MCF 10A (cell line): ENCODE measurements around the gene DESI2. TPM values are rescaled to one million over a fixed set of nuclear protein-coding genes. Genes with fewer than 3 reads are reported as not detected.

Experiments used
- BruUV-seq: library from RNA; stranded (reverse); fragments of 400-500 nt; replicated peaks from 2 replicates; lab custom pipeline; 2021; lab: Mats Ljungman, UMichigan
- CTCF ChIA-PET: fragments of 300-600 bp; sonication (Branson Sonifier 250); formaldehyde crosslinking; extraction: SDS; loops from one replicate; lab custom pipeline; 2021; ENCODE audit warnings: antibody characterized with exemption, inconsistent platforms; lab: Yijun Ruan, JAX
- POLR2A ChIA-PET: fragments of 300-600, 350-650 bp; sonication (Branson Sonifier 250); formaldehyde crosslinking; extraction: SDS; loops from one replicate; lab custom pipeline; 2020; ENCODE audit warnings: antibody characterized with exemption, inconsistent platforms; lab: Yijun Ruan, JAX
- DNase-seq: peaks from one replicate; pipeline ENCODE4 v3.0.0-alpha.2; 2018; ENCODE audit not compliant: unreplicated experiment
- H3K27ac Mint-ChIP-seq: one replicate; pipeline ENCODE4 v1.8.0; 2022; ENCODE audit warnings: mild to moderate bottlenecking, low read depth, mixed read lengths; ENCODE audit not compliant: unreplicated experiment
- H3K27me3 Mint-ChIP-seq: one replicate; pipeline ENCODE4 v1.8.0; 2022; ENCODE audit warnings: mixed read lengths; ENCODE audit not compliant: insufficient read depth, unreplicated experiment
- H3K36me3 Mint-ChIP-seq: one replicate; pipeline ENCODE4 v1.8.0; 2022; ENCODE audit warnings: mild to moderate bottlenecking, moderate library complexity, mixed read lengths; ENCODE audit not compliant: insufficient read depth, unreplicated experiment
- H3K4me1 Mint-ChIP-seq: one replicate; pipeline ENCODE4 v1.8.0; 2022; ENCODE audit warnings: mixed read lengths; ENCODE audit not compliant: insufficient read depth, unreplicated experiment
- H3K4me3 Mint-ChIP-seq: one replicate; pipeline ENCODE4 v1.8.0; 2022; ENCODE audit warnings: mild to moderate bottlenecking, moderate library complexity, mixed read lengths; ENCODE audit not compliant: unreplicated experiment
- H3K9me3 Mint-ChIP-seq: one replicate; pipeline ENCODE4 v1.8.0; 2022; ENCODE audit warnings: mixed read lengths; ENCODE audit not compliant: unreplicated experiment
- CTCF ChIP-seq: fragments of 200-600 bp; IDR thresholded peaks from one replicate; pipeline ENCODE4 v1.8.0; 2022; ENCODE audit warnings: antibody characterized with exemption, mild to moderate bottlenecking; ENCODE audit not compliant: unreplicated experiment
- intact Hi-C: fragments of 100-400 bp; cut with micrococcal nuclease; formaldehyde crosslinking; loops from 2 replicates; pipeline ENCODE4 v1.14.1; 2022
- total RNA-seq: library from RNA; stranded (reverse); gene quantifications from 2 replicates; pipeline ENCODE4 v1.2.3, GENCODE V29; 2022

Gene DESI2
- total RNA-seq, 1 experiment from 2014 or later = 101 TPM

GRCh38 chr1:244757091-244757939 is 104.4 kb downstream of the DESI2 start:
- POLR2A ChIA-PET = interaction anchor here (0.7 to 1.2 kb wide), 5 partner anchors 10 to 22 kb away, joined by 3 to 4 read pairs (median 3); no protein-coding TSS in a partner anchor

More at GRCh38 chr1:244757091-244757939, 104.4 kb downstream of the DESI2 start:
- CTCF ChIA-PET = interaction anchor here (0.6 to 1.5 kb wide), 6 partner anchors 19 to 941 kb away, joined by 3 to 10 read pairs (median 3); no protein-coding TSS in a partner anchor
- H3K9me3 Mint-ChIP-seq = no peaks in the 10 kb centered on the region
- no peaks in the 10 kb centered on the region for H3K27me3 Mint-ChIP-seq
- intact Hi-C loops = no loop called here
- TF ChIP-seq CTCF = no peak
- no peaks in the 10 kb centered on the region for H3K36me3 Mint-ChIP-seq
- no peak for DNase-seq
- no TSS peak for BruUV-seq
- no peaks in the 10 kb centered on the region for H3K4me1 Mint-ChIP-seq
- H3K4me3 Mint-ChIP-seq = no peak overlapping the region
- no peak overlapping the region for H3K27ac Mint-ChIP-seq

Other genes starting within 250 kb of the DESI2 start
- gene ADSS2, start 201.2 kb upstream of the DESI2 start, total RNA-seq = 72.8 and 87.5 TPM in 2 replicates
- 1.2 and 2.1 TPM in 2 replicates for gene CATSPERE, start 191.9 kb upstream of the DESI2 start, total RNA-seq
- gene COX20, start 182.5 kb downstream of the DESI2 start, total RNA-seq = 44.6 and 46.1 TPM in 2 replicates
- 454 and 572 TPM in 2 replicates for gene HNRNPU, start 211.4 kb downstream of the DESI2 start, total RNA-seq